Tibial artery (tissue), 4 donors: ENCODE data around the gene JOSD1.

ENCODE experiments used
- DNase-seq, 2 donors: peaks; one replicate each; pipeline ENCODE4 v3.0.0-alpha.2; 2019
- H3K27ac ChIP-seq, 2 donors: fragments of 200-600 bp; sonication (generic) in 1 of 2; 1 replicate in 1 of 2; 2 replicates in 1 of 2; pipeline ENCODE4 v1.5.1; 2018 to 2019; ENCODE audit warnings: mild to moderate bottlenecking in 1 of 2
- H3K27me3 ChIP-seq, 2 donors: fragments of 200-600 bp; sonication (generic) in 1 of 2; one replicate each; pipeline versions ENCODE4 v1.5.1 to v1.6.0; 2016 to 2019
- H3K36me3 ChIP-seq, 3 donors: fragments of 200-600 bp; sonication (generic) in 2 of 3; one replicate each; pipeline ENCODE4 v1.5.1; 2016 to 2019; ENCODE audit warnings: mild to moderate bottlenecking in 2 of 3
- H3K4me1 ChIP-seq, 4 donors: fragments of 200-600 bp; sonication (generic) in 2 of 4; 1 replicate in 3 of 4; 2 replicates in 1 of 4; pipeline ENCODE4 v1.5.1; 2016 to 2019
- H3K4me3 ChIP-seq, 2 donors: fragments of 200-600 bp; sonication (generic) in 1 of 2; 1 replicate in 1 of 2; 2 replicates in 1 of 2; pipeline ENCODE4 v1.5.1; 2018 to 2019; ENCODE audit warnings: mild to moderate bottlenecking in 2 of 2
- H3K9me3 ChIP-seq, 3 donors: fragments of 200-600 bp; sonication (generic) in 1 of 3; one replicate each; pipeline ENCODE4 v1.5.1; 2016 to 2019
- CTCF ChIP-seq, 2 experiments: fragments of 200-600 bp in 1 of 2; fragments of 450-650 bp in 1 of 2; IDR thresholded peaks; one replicate each; pipeline ENCODE4 v1.5.1; 2017 to 2019; ENCODE audit warnings: antibody characterized with exemption in 2 of 2, mild to moderate bottlenecking in 1 of 2, moderate library complexity in 1 of 2
- intact Hi-C: fragments of 100-400 bp; cut with DNase I; formaldehyde crosslinking; loops from one replicate; pipeline ENCODE4 v1.15.0; 2023; ENCODE audit warnings: low total_unique reads

Gene JOSD1

GRCh38 chr22:38706101-38706900 lies 5.6 kb upstream of the JOSD1 start:
- peak overlapping the region; percentile 85 to 97 for H3K4me3 ChIP-seq
- DNase-seq, result peak; percentile 47 to 79

GRCh38 chr22:38705235-38706100 lies 4.7 kb upstream of the JOSD1 start, which contains the start of gene GTPBP1:
TSS of gene GTPBP1 (plus strand) at chr22:38705944. CDS start at chr22:38705956, 12 bp downstream.
- Histone ChIP-seq H3K9me3 (no peaks in the 10 kb centered on the region), H3K36me3 (peaks cover 0 to 6% (median 4%) of the 10 kb centered on the region in 3 donors), H3K4me1 (peaks cover 0 to 44% (median 22%) of the 10 kb centered on the region in 4 donors), H3K4me3 (peak within 1 kb of the TSS; percentile 85 to 97), H3K27ac (peak within 1 kb of the TSS; percentile 87 to 96), H3K27me3 (no peaks in the 10 kb centered on the region)
- peak in 1 of 2 experiments; percentile 21 for TF ChIP-seq CTCF (IDR thresholded peaks at IDR 0.05)
- intact Hi-C loops, result loop anchor here (5.0 kb wide), 1 partner anchor 47 kb away; no protein-coding TSS in a partner anchor
- DNase-seq, result peak; percentile 100

More at GRCh38 chr22:38706101-38706900, 5.6 kb upstream of the JOSD1 start:
- H3K27ac ChIP-seq, result peak overlapping the region; percentile 87 to 96
- no peaks in the 10 kb centered on the region for H3K27me3 ChIP-seq
- no peaks in the 10 kb centered on the region for H3K9me3 ChIP-seq
- TF ChIP-seq CTCF (IDR thresholded peaks at IDR 0.05), result no peak
- H3K36me3 ChIP-seq, result peaks cover 0 to 12% (median 6%) of the 10 kb centered on the region in 3 donors
- intact Hi-C loops, result loop anchor here (5.0 kb wide), 1 partner anchor 46 kb away; no protein-coding TSS in a partner anchor
- peaks cover 0 to 43% (median 22%) of the 10 kb centered on the region in 4 donors for H3K4me1 ChIP-seq

GRCh38 chr22:38704654-38705234 lies 4.0 kb upstream of the JOSD1 start:
- H3K36me3 ChIP-seq, result peaks cover 0 to 4% (median 0%) of the 10 kb centered on the region in 3 donors
- H3K27me3 ChIP-seq, result no peaks in the 10 kb centered on the region
- no peaks in the 10 kb centered on the region for H3K9me3 ChIP-seq
- peaks cover 0 to 40% (median 22%) of the 10 kb centered on the region in 4 donors for H3K4me1 ChIP-seq
- H3K4me3 ChIP-seq, result peak overlapping the region; percentile 42 to 97
- intact Hi-C loops, result loop anchor here (5.0 kb wide), 1 partner anchor 48 kb away; no protein-coding TSS in a partner anchor
- no peak for TF ChIP-seq CTCF (IDR thresholded peaks at IDR 0.05)
- no peak for DNase-seq
- peak overlapping the region; percentile 69 to 78 for H3K27ac ChIP-seq

- H3K27ac ChIP-seq, result peak overlapping the region; percentile 94 to 97
- intact Hi-C loops, result no loop called here
- no peaks in the 10 kb centered on the region for H3K27me3 ChIP-seq
- peak; percentile 63 to 84 for DNase-seq
- no peak for TF ChIP-seq CTCF (IDR thresholded peaks at IDR 0.05)
- H3K4me1 ChIP-seq, result peaks cover 0 to 60% (median 41%) of the 10 kb centered on the region in 4 donors
- H3K9me3 ChIP-seq, result no peaks in the 10 kb centered on the region
- H3K4me3 ChIP-seq, result peak overlapping the region; percentile 68 to 77
- H3K36me3 ChIP-seq, result no peaks in the 10 kb centered on the region
Observed at GRCh38 chr22:38700270-38700788, 414 bp downstream of the JOSD1 start.

- Histone ChIP-seq H3K4me3 (peak overlapping the region; percentile 68 to 77), H3K36me3 (no peaks in the 10 kb centered on the region), H3K27ac (peak overlapping the region; percentile 94 to 97), H3K27me3 (no peaks in the 10 kb centered on the region), H3K4me1 (peaks cover 0 to 62% (median 39%) of the 10 kb centered on the region in 4 donors), H3K9me3 (no peaks in the 10 kb centered on the region)
- intact Hi-C loops, result no loop called here
- DNase-seq, result no peak
- TF ChIP-seq CTCF (IDR thresholded peaks at IDR 0.05), result no peak
Observed at GRCh38 chr22:38699784-38700183, 959 bp downstream of the JOSD1 start.
